ENCODE results near the gene TIAL1.

DNA sequence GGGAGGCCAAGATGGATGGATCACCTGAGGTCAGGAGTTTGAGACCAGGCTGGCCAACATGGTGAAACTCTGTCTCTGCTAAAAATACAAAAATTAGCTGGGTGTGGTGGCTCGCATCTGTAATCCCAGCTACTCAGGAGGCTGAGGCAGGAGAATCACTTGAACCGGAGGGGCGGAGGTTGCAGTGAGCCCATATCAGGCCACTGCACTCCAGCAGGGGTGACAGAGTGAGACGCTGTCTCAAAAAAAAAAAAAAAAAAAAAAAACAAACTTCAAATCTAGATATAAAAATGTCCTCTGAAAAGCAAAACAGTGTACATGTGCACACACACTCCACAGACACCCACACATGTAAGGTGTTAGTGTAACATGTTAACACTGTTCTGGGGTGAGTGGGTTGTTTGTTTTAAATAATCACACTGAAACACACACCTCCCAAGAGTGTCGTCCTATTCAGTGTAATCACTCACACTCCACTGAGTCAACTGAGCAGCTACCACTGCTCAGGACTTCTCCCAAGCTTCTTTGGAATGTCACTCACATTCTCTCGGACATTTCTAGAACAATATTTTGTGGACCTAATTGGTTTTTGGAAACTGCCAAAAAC, 41.5 kb downstream of the TIAL1 start:
- TF ChIP-seq, protein P1, sequence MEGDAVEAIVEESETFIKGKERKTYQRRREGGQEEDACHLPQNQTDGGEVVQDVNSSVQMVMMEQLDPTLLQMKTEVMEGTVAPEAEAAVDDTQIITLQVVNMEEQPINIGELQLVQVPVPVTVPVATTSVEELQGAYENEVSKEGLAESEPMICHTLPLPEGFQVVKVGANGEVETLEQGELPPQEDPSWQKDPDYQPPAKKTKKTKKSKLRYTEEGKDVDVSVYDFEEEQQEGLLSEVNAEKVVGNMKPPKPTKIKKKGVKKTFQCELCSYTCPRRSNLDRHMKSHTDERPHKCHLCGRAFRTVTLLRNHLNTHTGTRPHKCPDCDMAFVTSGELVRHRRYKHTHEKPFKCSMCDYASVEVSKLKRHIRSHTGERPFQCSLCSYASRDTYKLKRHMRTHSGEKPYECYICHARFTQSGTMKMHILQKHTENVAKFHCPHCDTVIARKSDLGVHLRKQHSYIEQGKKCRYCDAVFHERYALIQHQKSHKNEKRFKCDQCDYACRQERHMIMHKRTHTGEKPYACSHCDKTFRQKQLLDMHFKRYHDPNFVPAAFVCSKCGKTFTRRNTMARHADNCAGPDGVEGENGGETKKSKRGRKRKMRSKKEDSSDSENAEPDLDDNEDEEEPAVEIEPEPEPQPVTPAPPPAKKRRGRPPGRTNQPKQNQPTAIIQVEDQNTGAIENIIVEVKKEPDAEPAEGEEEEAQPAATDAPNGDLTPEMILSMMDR (IDR thresholded peaks at IDR 0.05), result no peak
- TF ChIP-seq POLR2A (IDR thresholded peaks at IDR 0.05), result no peak
